ENCODE data around the gene PRAMEF11.
"Not testable (repeated sequence)": the region's sequence is repeated elsewhere in the genome, so short reads cannot be mapped to it uniquely, and the experiment has no call there.

Gene PRAMEF11

DNA sequence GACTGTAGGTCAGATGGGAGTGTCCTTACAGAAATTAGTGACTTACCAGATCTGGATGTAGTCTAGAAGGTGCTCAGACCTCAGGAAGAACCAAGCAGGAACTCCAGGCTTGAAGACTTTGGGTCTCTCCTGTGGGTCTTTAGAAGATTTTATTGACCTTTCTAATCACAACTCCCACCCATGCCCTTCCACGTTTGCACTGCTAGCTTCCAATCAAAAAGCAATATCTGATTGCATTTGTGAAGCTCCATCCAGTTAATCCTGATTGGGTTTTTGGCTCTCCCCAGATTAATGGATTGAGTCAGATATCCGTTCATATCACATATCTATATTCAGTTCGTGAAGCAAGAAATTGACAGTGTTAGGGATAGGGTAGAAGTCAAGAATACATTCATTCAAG, at the start of gene PRAMEF11:
TSS of gene PRAMEF11 (minus strand) at position 101 of the 400 bp plus-strand sequence. CDS start 2,621 bp downstream, outside the sequence.
- H3K4me3 ChIP-seq (ENCODE audit: low read length) = not testable (repeated sequence)

DNA sequence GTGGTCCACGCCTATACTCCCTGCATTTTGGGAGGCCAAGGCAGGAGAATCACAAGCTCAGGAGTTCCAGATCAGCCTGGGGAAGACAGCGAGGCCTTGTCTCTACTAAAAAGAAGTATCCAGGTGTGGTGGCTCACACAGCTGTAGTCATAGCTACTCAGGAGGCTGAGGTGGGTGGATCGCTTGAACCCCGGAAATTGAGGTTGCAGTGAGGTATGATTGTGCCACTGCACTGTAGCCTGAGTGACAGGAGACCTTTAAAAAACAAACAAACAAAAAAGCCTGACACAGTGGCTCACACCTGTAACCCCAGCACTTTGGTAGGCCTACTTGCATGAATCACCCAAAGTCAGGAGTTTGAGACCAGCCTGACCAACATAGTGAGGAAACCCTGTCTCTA, 47.2 kb upstream of the PRAMEF11 start:
- H3K4me3 ChIP-seq (ENCODE audit: low read length) = not testable (repeated sequence)

DNA sequence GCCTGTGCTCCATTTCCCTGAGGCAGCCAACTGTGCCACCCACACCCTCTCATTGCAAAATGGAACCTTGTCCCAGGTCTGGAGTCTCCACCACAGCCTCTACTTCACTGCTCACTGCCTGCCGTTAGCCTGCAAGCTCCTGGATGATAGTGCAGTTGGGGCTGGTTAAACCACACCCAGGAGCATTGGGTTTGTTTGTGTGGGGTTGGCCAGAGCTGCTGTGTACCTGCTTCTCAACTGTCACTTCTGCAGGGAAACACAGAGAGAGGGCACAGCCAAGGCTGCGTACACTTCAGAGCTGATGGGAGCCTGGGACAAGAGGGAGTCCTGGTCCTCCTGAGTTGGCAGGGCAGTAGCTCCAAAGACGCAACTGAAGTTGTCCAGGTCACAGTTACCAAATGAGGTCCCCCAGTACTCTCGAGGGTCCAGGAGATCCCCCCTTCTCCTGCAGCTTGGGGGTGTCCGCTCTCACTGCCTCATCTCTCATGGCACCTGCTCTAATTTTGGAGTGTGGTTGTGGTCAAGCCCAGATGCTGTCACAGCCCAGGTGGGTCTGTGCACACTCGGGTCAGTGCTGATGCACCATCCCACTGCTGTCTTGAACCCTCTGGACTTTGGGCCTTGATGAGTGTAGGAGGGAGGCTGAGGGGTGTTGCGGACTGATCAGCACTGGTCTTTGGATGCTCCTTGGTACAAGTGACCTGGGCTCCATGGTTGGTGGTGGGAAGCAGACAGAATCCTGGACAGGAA, 32.1 kb upstream of the PRAMEF11 start:
- not testable (repeated sequence) for H3K4me3 ChIP-seq (ENCODE audit: low read length)

DNA sequence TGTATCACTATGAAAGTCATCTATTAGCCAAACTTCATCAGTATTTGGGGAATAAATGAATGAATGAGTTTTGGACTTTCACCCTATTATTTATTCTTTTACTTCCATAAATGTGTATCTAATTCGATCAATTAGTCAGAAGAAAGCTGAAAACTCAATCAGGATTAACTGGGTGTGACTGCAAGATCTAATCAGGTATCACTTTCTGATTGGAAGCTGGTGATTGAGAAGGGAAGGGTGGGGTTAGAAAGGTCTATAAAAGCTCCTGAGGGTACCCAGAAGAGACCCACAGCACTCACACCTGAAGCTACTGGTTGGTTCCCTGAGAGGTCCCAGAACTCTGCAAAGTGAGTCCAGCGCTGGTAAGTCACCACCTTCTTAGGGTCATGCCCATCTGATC, 25.6 kb upstream of the PRAMEF11 start, which contains the start of gene PRAMEF2:
TSS of gene PRAMEF2 (plus strand) at position 301 of the 400 bp plus-strand sequence. CDS start 1,924 bp downstream, outside the sequence.
- not testable (repeated sequence) for H3K4me3 ChIP-seq (ENCODE audit: low read length)

DNA sequence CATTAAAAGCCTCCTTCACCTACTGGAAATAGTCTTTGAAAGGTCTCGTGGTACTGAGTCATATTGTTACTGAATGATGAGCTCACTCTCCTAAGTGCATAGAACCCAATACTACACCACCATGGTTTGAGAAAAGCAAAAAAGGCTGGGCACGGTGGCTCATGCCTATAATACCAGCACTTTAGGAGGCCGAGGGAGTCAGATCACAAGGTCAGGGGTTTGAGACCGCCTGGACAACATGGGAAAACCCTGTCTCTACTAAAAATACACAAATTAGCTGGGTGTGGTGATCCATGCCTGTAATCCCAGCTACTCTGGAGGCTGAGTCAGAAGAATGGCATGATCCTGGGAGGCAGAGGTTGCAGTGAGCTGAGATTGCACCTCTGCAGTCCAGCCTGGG, 20.6 kb upstream of the PRAMEF11 start:
- no peak for TF ChIP-seq ZNF274 (IDR thresholded peaks at IDR 0.05; ENCODE audit: low read depth, low read length)
- no peak overlapping the region for H3K4me3 ChIP-seq (ENCODE audit: low read length)

DNA sequence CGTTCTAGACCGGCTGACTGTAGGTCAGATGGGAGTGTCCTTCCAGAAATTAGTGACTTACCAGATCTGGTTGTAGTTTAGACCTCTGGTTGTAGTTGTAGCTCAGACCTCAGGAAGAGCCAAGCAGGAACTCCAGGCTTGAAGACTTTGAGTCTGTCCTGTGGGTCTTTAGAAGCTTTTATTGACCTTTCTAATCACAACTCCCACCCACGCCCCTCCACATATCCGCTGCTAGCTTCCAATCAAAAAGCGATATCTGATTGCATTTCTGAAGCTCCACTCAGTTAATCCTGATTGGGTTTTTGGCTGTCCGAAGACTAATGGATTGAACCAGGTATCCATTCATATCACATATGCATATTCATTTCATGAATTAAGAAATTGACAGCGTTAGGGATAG, 17.4 kb upstream of the PRAMEF11 start, which contains the start of gene HNRNPCL1:
TSS of gene HNRNPCL1 (minus strand) at position 101 of the 400 bp plus-strand sequence. CDS start 431 bp downstream, outside the sequence.
- H3K4me3 ChIP-seq (ENCODE audit: low read length) = not testable (repeated sequence)

DNA sequence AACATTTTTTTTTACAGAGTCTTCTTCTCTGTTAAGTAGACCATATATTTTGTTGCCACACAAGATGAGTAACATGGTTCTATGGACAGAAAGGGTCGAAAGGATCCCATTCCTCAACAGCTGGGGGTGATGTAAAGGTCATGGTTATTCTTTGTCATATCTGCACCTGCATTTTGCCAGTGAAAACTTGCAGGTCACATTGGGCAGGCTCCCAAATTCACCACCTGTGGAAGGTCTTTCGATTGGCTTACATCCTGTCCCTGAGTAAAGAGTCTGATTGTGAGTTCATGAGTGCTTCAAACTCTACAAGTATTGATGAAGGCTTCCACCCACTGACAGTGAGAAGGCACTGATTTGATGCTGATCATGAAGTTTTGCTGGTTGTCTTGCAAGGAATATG, 2.0 kb upstream of the PRAMEF11 start:
- H3K4me3 ChIP-seq (ENCODE audit: low read length) = not testable (repeated sequence)

DNA sequence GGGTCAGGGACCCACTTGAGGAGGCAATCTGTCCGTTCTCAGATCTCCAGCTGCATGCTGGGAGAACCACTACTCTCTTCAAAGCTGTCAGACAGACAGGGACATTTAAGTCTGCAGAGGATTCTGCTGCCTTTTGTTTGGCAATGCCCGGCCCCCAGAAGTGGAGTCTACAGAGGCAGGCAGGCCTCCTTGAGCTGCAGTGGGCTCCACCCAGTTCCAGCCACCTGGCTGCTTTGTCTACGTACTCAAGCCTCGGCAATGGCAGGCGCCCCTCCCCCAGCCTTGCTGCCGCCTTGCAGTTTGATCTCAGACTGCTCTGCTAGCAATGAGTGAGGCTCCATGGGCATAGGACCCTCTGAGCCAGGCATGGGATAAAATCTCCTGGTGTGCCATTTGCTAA, 12.1 kb downstream of the PRAMEF11 start:
- H3K4me3 ChIP-seq (ENCODE audit: low read length) = not testable (repeated sequence)

DNA sequence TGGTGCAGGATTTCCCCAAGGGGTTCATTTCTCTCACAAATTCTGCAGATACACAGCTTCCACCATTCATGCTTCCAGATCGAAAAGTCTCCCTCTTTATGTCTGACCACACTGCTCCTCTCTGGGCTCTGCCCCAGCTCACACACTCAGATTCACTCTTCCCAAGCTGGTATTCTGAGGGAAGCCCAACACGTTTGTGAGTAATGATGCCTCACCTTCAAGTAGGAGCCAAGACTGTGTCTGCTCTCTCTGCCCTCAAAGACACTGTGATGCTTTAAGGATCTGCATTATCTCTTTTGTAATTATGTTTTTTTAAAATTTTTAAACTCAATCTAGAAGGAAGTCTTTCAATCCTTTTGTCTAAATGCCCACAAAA, 19.8 kb downstream of the PRAMEF11 start:
- TF ChIP-seq ZNF274 (IDR thresholded peaks at IDR 0.05; ENCODE audit: low read depth, low read length) = no peak
- H3K4me3 ChIP-seq (ENCODE audit: low read length) = no peak overlapping the region

DNA sequence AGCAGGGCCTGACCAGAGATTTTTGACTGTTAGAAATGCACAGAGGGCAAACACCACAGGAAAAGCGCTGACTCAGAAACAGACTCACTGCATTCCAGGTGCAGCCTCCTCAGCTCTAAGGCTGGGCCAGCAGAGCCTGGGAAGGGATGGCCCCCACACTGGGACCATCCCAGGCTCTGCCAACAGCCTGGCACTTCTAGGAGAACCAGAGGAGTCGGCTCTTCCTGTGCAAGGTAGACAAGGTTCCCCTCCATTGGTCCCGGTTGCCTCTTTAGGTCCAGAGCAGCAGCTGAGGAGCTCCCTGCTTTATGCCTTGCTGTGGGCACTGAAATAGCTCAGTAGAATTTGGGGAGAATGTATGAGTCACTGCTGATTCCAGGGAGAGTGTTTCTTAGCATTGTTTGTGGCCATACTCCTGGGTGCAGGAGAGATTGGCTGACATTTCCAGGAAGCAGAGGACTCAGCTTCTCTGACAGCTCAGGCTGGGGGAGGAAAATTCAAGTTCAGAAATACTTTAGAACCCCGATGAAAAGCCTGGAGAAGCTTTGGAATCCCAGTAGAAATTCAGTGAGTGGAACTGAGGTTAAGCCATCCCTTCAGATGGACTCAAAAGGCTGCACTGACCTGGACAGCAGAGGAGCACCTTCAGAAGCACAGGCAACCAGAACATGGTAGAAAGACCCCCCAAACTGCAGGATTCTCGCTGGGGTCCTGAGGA, 20.4 kb downstream of the PRAMEF11 start:
- H3K4me3 ChIP-seq (ENCODE audit: low read length) = no peak overlapping the region

DNA sequence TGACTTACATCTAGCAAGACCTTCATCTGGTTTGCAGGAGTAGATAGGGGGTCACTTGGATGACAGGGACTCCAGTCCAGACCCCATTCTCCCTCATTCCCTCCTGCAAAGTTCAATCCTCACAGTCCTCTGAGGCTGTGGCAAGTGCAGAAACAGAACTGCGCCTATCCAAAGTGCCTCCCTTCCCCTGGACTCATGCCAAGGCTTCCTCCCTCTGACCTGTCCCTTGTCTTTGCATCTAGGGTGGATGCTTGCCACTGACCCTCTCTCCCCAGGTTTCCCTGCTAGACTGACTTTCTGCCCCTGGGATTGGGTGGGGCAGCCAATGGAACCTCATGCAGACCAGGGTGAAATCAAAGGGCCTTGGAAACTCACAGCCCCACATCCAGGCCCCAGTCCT, 21.3 kb downstream of the PRAMEF11 start:
- no peak overlapping the region for H3K4me3 ChIP-seq (ENCODE audit: low read length)
- no peak for TF ChIP-seq ZNF274 (IDR thresholded peaks at IDR 0.05; ENCODE audit: low read depth, low read length)

More for the DNA sequence above, 20.4 kb downstream of the PRAMEF11 start:
- no peak for TF ChIP-seq ZNF274 (IDR thresholded peaks at IDR 0.05; ENCODE audit: low read depth, low read length)

DNA sequence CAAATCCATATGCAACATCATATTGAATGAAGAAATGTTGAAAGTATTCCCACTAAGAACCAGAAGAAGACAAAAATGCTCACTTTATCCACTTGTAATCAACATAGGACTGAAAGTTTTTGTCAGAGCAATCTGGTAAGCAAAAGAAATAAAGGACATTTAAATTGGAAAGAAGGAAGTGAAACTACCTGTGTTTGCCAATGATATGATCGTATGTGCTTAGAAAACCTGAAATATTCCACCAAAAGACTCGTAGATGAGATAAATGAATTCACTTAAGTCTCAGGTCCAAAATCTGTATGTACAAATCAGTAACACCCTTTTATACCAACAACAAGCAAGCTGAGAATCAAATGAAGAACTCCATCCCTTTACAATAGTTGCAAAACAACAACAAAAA, 31.5 kb downstream of the PRAMEF11 start:
- no peak overlapping the region for H3K4me3 ChIP-seq (ENCODE audit: low read length)
- no peak for TF ChIP-seq ZNF274 (IDR thresholded peaks at IDR 0.05; ENCODE audit: low read depth, low read length)

DNA sequence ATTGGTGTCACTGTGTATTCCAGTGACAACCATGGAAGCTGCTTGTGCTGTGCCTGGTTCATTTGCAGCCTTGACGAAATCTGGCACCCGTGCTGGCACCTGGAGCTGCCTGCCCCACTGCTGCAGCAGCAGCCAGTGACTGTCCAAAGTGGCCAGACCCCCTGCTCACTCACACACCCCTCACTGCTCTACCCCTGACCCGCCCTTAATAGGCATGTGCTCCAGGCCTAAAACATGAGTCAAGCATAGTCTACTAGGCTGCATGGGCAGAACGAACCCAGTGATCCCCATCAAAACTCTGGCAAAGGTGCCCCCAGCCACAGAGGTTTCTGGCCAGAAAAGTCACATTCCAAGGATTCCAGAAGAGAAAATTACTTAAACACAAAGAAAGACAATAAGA, 32.3 kb downstream of the PRAMEF11 start:
- H3K4me3 ChIP-seq (ENCODE audit: low read length) = no peak overlapping the region
- no peak for TF ChIP-seq ZNF274 (IDR thresholded peaks at IDR 0.05; ENCODE audit: low read depth, low read length)

DNA sequence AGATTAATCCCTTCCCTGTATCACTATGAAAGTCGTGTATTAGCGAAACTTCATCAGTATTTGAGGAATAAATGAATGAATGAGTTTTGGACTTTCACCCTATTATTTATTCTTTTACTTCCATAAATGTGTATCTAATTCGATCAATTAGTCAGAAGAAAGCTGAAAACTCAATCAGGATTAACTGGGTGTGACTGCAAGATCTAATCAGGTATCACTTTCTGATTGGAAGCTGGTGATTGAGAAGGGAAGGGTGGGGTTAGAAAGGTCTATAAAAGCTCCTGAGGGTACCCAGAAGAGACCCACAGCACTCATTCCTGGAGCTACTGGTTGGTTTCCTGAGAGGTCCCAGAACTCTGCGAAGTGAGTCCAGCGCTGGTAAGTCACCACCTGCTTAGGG, 40.1 kb downstream of the PRAMEF11 start, which contains the start of gene PRAMEF1:
TSS of gene PRAMEF1 (plus strand) at position 301 of the 400 bp plus-strand sequence. CDS start 1,831 bp downstream, outside the sequence.
- not testable (repeated sequence) for H3K4me3 ChIP-seq (ENCODE audit: low read length)

DNA sequence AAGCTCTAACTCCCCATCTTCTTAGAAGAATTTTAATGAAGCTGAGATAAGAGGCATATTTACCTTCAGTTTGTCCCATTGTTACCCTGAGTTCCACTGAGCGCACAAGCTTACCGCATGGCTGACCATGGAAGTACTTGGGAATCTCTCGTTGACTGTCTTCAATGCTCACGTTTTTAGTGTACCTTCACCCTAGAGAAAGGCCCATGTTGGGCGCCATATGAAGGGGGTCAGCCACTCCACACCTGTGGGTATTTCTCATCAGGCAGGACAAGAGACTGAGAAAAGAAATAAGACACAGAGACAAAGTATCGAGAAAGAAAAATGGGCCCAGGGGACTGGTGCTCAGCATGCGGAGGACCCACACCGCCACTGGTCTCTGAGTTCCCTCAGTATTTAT, 46.5 kb downstream of the PRAMEF11 start:
- H3K4me3 ChIP-seq (ENCODE audit: low read length) = not testable (repeated sequence)

DNA sequence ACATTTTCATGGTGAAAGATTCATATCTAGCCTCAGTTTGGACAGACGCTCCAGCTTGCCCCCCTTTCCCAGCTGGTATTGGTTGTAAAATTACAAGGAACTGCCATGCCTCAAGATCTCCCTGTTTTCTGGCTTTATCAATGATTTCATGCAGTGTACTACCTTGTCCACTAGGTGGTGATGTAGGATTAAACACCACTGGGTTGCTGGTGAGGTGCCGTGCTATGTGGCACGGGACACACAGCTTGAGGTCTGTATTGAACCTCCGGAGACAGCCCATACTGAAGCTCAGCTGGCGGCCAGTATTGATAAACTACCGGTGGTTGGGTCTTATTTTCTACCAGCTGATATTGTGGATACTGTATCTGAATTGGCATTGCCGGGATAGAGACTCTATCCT, 47.4 kb downstream of the PRAMEF11 start:
- not testable (repeated sequence) for H3K4me3 ChIP-seq (ENCODE audit: low read length)

DNA sequence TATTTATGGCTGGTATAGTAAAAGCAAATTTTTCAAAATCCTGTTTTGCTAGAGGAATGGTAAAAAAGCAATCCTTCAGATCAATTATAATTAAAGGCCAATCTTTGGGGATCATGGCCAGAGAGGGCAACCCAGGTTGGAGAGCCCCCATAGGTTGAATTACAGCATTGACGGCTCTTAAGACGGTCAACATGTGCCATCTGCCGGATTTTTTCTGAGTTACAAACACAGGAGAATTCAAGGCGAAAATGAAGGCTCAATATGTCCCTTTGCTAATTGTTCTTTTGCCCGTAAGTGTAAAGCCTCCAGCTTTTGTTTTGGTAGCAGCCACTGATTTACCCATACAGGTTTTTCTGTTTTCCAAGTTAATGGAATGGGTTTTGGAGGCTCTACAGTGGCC, 49.7 kb downstream of the PRAMEF11 start:
- H3K4me3 ChIP-seq (ENCODE audit: low read length) = not testable (repeated sequence)

Data from GM08714 (cell line).